NCI-H748 treated with DMSO at 0.1 percent for 48 hours (cell line): ENCODE measurements around the gene NR3C1.

Experiments
- DNase-seq: peaks from one replicate; lab custom pipeline; 2025; lab: John Stamatoyannopoulos, UW

Gene NR3C1

DNA sequence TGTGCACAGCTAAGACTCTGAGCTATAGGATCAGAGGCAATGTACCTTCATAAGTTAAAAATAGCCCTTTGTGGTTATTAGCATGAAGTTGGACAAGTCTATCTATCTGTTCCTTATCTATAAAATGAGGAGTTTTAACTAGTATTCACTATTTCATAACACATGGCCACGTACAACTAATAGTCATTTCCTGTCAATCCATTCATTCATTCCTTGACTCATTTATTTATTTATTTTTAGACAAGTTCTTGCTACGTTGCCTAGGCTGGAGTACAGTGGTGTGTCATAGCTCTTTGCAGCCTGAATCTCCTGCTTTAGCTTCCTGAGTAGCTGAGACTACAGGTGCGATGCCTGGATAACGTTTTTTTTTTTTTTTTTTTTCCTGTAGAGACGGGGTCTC lies 92.1 kb downstream of the NR3C1 start:
- DNase-seq = no peak

DNA sequence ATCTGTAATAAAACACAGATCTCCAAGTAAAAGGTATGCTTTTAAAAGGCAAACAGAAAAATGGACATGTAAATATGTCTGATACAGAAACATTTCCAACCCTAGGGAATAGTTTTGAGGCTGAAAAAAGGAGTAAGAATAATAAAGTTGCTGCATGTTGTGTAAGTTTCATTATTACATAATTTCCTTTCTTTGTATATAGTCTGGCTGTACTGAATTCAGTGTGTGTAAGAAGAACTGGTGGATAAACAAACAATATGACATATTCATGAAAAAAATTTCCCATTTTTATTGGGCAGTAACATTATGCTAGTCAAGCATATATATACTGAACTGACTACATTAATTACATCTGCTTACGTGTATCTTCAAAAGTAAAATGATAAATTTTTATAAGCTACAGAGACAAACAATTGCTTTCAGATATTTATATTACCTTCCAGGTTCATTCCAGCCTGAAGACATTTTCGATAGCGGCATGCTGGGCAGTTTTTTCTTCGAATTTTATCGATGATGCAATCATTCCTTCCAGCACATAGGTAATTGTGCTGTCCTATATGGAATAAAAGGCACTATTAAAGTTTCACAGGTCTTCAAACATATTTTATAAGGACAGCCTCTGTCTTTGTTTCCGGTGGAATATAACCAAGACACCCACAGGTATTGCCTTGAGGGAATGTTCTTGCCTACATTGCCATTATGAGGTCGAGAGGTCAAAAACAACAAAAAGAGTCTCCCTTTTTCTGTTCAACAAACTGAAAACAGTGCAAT lies 93.6 kb downstream of the NR3C1 start:
- DNase-seq = no peak

DNA sequence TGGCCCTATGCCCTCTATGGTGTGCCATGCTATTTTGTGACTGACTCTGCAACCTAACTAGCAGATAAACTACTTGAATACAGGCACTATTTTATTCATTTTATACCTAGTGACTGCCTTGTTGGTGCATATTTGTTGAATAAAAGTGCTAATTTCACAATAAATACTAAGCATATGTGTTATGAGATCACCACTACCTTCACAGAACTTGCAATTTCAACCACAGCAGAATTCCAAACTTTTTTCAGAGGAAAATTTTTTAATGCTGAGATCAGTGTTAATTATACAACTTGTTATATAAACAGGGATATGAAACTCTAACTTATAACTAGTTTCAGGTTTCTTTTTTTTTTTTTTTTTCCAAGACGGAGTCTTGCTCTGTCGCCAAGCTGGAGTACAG lies 94.8 kb downstream of the NR3C1 start:
- DNase-seq = no peak

DNA sequence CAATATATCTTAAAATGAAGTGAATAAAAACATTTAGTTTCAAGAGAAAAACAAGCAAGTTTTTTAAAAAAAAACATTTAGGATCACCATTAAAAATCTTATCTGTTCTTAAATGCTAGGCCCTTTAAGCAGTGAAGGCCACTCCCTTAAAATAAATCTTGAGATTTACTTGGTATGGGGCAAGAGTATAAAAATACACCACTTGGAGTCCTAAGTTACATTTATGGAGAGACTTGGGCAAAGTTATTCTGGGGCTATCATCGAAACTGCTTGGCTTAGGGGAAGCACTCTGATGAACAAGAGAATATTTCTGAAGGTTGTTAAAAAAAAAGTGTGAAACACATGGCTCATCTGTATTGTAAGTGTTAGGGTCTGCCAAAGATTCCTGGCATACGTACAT lies 97.4 kb downstream of the NR3C1 start:
- no peak for DNase-seq

DNA sequence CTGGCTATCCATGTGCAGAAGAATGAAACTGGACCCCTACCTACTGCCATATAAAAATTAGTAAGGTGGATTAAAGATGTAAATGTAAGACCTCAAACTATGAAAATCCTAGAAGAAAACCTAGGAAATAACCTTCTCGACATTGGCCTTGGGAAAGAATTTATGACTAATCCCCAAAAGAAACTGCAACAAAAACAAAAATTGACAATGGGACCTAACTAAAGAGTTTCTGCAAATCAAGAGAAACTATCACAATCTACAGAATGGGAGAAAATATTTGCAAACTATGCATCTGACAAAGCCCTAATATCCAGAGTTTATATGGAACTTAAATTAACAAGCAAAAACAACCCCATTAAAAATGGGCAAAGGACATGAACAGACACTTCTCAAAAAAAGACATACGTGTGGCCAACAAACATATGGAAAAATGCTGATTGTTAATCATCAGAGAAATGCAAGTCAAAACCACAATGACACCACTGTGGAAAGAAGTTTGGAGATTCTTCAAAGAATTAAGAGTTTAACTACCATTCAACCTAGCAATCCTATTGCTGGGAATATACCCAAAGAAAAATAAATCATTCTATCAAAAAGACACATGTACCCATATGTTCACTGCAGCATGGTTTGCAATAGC lies 98.5 kb downstream of the NR3C1 start:
- DNase-seq = no peak

DNA sequence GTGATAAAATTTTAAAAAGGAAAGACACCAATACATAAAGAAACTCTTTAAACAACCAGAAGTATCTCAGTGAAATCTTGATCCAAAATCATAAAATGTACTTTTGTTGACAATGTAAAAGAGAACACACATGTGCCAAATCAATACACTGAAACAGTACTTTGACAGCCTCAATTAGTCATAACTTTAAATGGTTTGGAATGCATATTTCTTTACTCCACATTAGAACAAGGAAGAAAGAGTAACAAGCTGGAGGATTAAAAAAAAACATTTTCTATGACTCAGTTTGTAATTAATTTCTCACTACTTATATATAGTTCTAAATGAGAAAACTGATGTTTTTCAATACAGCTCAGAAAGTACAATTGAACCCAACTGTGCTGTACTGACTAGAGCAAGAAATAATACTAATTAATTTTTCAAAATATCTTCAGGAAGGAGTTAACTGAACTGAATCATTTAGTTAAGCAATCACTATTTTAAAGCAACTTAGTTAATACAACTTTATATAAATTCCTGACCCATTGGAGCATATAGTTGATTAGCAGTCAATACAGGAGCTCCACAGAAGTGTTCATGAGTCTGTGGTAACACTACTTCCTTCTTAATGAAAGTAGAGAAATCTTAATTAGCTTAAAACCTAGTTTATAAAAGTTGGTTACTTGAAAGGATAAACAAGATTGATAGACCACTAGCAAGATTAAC lies 101.0 kb downstream of the NR3C1 start:
- no peak for DNase-seq

DNA sequence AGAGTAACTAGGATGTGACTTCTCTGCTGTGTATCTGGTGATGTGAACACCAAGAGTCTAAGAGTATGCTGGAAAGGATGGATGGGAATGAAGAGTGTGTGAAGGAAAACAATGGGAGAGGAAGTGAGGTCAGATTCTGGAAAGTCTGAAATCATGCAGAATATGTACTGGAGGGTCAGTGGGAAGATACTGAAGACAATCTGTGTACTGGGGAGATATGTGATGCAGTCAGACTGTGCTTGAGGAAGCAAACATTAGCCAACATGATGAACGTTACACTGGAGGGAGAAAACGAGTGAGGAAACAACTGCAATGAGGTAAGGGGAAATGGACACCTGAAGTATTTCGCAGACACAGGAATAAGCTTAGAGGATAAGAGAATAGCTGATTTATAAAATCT lies 105.7 kb downstream of the NR3C1 start:
- no peak for DNase-seq

DNA sequence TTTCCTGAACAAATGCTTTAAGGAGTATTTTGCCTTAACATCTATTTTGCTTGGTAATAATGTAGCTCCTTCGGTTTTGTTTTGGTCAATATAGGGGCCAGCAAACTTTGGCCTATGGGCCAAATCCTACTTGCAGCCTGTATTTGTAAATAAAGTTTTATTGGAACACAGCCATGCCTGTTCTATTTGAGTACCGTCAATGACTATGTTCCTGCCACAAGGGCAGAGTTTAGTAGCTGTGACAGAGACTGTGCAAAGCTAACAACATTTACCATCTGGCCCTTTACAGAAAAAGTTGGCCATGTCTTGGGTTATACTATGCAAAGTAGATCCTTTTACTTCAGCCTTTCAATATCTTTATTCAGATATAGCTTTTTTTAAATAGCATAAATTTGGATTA lies 113.4 kb downstream of the NR3C1 start:
- no peak for DNase-seq

DNA sequence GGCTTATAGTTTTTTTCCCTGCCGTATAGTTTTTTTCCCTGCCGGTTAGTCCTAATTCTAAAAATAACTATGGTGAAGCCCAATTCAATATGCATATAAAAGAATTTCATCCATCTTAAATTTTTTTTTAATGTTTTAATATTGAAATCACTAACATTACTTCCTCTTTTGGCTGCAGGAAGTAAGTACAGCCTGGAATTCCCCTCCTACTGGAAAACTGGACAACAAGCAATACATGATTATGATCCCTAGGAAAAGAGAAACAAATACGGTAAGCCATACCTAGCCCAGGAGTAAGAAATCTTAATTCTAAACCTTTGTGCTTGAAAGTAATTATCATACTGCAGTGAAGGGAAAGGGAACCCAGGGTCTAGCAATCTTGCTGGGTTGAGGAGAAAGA lies 119.0 kb downstream of the NR3C1 start:
- no peak for DNase-seq

DNA sequence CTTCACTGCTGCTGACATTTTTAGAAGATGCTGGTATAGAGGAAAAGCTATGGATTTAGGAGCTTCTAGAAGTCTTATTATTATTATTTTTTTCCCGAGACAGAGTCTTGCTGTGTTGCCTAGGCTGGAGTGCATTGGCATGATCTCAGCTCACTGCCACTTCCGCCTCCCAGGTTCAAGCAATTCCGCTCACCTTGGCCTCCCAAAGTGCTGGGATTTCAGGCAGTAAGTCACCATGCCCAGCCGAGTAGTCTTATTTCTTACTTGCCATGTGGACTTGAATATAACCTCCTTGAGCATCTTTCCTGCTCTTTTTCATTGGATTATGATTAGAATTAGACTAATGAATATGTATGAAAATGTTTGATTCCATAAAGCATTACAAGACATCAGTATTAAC lies 119.5 kb downstream of the NR3C1 start:
- DNase-seq = no peak

DNA sequence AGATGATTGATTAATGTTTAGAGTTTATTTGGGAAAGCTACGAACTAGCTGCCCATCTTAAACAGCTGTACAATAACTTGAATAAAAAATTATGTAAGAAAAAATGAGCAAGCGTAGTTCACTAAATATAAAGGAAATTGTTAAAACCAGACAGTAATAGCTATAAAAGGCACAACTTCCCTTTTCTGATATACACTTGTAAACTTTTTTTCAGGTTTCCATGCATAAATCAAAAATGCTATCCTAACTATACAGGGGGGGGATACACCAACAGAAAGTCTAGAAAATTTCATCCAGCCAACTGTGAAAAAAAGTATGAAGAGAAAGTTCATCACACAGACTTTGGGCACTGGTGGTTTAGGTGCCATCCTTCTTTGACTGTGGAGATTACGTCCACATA lies 122.3 kb downstream of the NR3C1 start:
- DNase-seq = no peak

DNA sequence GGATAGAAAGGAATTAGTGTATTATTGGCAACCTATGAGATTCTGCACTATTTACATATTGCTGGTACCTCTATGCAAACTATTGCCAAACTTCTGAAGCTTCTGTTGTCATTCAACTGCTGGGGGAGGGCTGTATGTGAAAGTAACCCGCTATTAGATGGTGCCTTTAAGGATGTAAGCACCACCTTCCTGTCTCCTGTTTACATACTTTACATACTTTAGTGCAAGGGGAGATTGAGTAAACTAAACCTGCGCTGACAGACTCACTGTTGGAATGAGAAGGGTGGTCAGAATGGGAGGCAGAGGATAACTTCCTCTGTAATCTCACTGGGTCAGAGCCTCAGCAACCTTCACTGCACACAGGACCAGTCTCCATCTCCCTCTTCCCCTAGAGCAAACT lies 123.8 kb downstream of the NR3C1 start:
- DNase-seq = no peak

DNA sequence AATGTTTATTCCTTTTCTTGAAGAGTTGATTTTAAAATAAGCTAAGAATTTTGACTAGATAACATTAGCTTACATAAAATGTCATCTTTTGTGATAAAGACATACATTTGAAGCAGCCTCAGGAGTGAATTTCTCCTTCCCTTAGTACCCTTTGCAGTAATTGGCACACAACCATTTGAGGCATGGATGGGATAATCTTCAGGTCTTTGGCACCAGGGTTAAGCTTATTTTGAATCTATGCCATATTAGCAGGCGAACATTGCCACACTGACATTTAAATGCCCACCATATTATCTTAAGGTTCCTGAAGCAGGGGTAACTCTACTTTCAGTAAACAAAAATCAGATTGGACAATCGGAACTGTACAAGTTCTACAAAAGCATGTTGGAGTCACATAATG lies 126.0 kb downstream of the NR3C1 start:
- no peak for DNase-seq

DNA sequence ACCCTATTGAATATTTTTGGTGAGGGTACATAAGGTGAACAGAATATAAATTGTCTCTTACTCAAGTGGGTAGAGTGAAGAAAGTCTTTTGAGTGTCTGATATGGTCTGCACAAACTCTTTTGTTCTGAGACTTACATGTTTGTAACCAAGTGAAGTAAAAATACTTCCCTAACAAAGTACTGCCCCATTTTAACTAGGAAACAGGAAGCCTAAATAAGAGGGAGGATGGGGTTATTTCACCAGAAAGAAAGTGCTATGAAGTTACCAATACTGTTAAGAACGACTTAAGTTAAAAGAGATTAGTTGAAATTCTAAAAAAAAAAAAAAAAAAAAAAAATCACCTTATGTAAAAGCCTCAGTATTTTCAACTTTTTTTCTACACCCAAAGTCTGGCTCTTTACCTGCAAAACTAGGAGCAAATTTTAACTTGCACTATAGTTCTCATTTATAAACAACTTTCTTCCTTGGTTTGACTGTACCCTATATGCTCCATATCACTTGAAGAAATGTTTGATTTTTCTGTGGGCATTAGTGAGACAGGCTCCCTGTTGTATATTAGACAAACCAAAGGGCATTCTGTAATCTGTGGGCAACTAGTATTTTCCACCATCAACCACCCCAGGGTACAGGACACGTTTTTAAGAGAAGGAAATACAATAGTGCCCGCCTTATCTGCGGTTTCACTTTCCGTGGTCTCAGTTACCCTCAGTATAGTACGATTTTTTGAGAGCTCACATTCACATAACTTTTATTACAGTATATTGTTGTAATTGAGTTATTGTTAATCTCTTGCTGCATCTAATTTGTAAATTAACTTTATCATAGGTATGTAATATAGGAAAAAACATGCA lies 127.7 kb downstream of the NR3C1 start:
- DNase-seq = no peak

DNA sequence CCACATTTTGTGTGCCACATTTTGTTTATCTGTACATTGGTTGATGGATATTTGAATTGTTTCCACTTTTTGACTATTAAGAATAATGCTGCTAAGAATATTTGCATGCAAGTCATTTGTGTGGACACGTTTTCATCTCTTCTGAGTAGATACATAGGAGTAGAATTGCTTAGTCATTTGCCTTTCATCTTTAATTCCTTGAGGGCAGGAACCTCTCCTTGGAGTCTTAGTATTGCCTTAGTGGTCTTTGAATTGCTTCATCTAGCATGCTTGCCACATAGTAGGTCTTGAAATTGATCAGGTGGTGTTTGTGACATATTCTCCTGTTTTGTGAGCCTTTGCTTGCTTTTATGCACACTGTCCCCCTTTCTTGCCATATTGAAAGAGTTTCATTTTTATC lies 128.5 kb downstream of the NR3C1 start:
- no peak for DNase-seq

DNA sequence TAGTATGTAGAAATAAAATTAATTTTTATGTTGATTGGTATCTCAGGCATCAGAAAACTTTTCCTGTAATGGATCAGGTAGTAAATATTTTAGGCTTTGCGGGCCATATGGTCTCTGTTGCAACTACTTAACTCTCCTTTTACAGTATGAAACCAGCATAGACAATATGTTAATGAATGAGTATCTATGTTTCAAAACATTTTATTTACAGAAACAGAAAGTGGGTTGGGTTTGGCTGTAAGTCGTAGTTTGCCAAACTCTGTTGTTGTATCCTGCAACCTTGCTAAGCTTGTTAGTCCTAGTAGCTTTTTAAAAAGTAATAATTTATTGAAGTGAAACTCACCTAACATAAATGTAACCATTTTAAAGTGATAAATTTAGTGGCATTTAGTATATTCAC lies 132.1 kb downstream of the NR3C1 start:
- no peak for DNase-seq

DNA sequence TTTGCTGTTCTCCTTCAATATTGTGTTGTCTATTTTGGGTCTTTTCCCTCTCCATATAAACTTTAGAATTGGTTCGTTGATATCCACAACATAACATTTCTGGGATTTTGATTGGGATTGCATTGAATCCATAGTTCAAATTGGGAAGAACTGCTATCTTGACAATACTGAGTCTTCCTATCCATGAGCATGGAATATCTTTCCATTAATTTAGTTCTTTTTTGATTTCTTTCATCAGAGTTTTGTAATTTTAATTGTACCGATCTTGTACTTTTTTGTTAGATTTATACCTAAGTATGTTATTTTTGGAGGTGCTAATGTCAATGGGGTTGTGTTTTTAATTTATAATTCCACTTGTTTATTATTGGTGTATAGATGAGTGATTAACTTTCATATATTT lies 135.1 kb downstream of the NR3C1 start:
- no peak for DNase-seq

DNA sequence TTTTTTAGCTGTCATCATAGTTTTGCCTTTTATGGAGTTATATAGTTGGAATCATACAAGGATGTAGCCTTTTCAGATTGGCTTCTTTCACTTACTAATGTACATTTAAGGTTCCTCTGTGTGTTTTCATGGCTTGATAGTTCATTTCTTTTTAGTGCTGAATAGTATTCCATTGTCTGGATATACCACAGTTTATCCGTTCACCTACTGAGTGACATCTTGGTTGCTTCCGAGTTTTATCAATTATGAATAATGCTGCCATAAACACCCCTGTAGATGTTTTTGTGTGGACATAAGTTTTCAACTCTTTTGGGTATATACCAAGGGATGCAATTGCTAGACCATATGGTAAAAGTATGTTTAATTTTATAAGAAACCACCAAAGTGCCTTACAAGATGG lies 136.3 kb downstream of the NR3C1 start:
- DNase-seq = no peak

DNA sequence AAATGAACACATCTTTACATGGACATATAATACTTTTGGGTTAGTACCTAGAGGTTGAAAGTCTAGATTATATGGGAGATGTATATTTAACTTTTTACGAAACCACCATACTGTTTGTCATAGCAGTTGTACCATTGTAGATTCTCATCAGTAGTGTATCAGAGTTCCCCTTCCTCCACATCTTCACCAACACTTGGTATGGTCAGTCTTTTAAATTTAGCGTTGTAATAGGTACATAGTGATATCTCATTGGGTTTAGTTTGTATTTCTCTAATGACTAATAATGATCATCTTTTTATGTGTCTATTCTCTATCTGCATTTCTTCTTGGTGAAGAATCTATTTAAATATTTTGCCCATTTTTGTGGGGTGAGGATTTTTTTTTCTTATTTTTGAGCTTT lies 137.5 kb downstream of the NR3C1 start:
- no peak for DNase-seq

DNA sequence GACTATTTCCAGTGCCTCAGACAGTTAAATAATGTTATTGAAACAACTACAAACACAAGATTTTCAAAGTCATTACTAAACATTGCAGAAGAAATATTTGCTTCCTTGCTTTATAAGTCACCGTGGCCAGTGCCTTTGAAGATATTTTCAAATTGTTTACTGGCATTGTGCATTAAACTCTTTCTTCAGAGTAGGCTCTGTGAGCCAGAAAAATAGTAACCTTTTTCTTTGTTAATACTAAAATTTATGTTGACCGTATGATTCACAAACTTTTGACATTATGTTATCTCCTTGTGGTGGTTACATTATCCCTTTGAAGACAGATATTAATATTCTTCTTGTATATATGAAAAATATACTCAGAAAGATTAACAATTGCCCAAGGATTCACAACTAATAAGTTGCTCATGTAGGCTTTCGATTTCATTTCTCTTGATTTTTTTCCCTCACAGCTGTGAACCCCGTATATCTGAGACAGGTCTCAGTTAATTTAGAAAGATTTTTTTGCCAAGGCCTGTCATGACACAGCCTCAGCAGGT lies 140.1 kb downstream of the NR3C1 start:
- no peak for DNase-seq

DNA sequence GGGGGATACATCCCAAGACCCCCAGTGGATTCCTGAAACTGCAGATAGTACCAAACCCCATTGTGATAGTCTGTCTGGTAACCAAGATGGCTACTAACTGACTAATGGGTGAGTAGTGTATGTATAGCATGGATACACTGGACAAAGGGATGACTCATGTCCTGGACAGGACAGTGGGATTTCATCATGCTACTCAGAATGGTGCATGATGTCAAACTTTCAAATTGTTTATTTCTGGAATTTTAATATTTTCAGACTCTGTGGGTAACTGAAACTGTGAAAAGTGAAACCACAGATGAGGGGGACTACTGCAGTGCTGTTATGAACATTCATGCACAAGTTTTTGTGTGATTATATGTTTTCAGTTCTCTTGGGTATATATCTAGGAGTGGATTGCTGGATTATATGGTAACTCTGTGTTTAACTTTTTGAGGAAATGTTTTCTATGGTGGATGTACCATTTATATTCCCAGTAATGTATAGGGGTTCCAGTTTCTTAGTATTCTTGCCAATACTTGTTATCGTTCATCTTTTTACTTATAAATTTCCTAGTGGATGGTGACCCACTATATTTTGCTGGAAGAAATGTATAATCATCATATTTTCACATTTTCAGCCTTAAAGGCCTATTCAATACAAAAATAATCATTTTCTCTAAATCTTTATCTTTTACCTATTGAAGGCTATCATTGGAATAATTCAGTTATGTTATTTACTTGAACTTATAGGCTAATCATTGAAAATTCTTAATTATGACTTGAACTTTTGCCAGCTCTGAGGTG lies 140.9 kb downstream of the NR3C1 start:
- DNase-seq = no peak
